HS-27A (cell line): Measurements from ENCODE around the gene SIRPD.
"Not testable (repeated sequence)": the region's sequence is repeated elsewhere in the genome, so short reads cannot be mapped to it uniquely, and the experiment has no call there.

Experiments used
- DNase-seq: peaks from one replicate; pipeline ENCODE4 v3.0.0-alpha.2; 2012; ENCODE audit warnings: low read depth, missing footprints

SIRPD gene

DNA sequence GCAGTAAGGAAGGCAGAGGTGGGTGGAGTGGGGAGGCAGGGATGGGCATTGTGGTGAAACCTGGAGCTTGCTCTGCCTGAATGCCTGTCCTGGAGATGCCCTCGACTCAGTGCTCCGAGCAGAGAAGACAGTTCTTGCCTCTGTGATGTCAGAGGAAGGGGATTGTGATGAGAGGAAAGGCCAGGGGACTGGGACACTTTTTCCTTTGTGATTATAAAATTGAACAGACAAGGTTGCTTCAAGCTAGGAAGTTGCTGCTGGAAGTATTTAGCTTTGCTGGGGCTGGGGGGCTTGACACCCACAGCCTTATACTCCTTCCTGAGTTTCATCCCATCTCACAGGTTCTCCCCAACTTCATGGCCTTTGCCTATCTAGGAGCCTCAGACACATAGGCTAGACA, at the start of gene SIRPD:
TSS of gene SIRPD (minus strand) at position 101 of the 400 bp plus-strand sequence. CDS start at position 49, 52 bp downstream.
- DNase-seq, result no peak

DNA sequence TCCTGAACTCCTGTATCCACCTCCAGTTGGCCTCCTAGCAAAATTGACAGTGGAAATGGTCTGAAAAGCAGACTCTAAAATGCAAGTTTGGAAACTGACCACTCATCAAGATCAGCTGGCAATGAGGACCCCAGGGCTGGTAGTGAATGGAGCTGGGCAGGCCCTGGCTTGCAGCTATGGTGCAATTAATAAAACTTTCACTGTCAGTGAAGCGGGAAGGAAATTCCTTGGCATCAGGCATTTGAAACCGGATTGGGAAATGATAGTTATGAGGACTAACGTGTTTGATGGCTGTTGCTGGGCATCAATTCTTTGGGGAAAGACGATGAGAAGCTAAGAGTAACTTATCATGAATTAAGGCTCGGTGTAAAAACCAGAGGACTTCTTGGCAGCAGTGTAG, 43.2 kb upstream of the SIRPD start:
- no peak for DNase-seq

DNA sequence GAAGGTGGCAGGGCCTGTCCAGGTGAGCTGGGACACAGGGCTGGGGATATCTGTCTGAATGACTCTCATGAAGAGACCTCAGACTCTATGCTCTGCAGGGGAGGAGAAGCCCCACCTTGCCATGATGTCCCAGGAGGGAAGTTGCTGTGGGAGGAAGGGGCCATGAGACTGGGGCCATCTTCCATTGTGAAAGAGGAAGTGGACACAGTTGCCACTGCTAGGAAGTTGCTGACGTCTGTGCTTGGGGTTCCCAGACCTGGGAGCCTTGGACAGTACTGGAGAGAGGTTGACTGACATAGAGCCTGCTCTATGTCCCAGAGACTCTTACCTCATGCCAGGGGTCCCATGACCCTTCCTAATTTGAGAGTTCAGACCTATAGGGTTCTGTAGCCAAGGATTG, 37.8 kb upstream of the SIRPD start:
- DNase-seq, result no peak

DNA sequence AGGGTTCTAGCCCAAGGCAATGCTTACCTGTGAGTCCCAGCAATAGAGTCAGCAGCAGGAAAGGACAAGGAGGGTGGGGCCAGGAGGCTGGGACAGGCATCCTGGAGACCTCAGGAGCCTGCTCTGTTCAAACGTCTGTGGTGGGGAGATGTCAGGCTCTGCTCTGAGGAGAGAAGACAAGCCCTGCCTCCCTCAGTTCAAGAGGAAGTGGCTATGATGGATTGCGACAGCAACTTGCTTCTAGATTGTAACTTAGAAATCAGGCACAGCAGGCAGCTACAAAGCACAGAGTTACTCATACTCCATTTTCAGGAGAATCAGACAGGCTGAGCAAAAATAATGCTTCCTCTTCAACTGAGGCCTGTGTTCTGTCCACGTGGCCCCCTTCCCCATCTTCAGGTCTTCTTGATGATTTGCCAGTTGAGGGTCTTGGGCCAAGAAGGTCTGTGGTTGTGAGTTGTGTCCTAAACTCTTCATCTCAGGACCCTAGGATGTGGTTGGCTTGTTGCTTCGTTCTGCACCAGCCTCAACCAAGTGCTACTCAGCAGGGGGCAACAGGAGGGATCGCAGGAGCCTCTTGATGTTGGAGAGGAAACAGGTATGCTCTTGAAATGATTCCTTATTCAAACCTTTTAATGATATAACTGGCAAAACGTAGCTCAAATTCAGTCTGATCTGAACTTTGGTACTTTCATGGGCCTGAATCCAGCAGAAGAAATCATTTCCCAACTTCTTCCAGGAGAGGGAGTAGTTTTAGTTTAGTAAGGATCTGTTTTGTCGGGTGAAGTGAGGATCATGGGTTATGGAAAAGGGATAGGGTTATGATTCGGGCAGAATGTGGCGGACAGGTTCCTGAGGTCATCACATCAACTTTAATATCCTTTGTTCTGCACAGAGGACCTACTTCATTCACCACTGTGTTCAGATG, 31.3 kb upstream of the SIRPD start:
- no peak for DNase-seq

DNA sequence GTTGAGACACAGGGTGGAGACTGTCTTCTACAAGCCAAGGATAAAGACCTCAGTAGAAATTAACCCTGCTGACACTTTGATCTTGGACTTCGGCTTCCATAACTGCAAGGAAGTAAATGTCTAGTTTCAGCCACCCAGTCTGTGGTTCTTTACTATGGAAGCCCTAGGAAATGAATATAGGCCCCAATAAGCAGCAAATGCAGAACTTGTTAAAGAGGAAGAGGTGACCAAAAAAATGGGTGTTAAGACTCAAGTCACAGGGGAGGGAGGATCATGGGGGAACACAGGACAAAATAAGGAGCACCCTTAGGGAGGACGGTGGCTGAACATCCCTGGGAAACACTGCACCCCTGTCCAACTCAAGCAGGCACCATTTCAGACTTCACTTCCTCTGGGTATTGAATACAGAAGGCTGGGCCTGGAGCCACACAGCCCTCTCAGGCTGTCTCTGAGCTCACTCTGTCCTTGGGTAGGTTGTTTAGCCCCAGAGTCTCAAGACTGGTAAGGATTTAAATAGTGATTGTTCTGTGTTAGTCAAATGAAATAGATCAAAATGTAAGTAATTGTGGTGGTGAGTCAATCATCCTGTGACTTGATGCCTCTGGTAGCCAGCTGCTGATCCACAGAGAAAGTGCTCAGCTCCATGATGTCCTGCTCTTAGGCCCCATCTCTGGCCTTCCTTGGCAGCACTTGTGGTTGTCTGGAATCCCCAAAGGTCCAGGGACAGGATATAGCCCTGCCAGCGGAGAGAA, 30.5 kb upstream of the SIRPD start:
- DNase-seq, result no peak

DNA sequence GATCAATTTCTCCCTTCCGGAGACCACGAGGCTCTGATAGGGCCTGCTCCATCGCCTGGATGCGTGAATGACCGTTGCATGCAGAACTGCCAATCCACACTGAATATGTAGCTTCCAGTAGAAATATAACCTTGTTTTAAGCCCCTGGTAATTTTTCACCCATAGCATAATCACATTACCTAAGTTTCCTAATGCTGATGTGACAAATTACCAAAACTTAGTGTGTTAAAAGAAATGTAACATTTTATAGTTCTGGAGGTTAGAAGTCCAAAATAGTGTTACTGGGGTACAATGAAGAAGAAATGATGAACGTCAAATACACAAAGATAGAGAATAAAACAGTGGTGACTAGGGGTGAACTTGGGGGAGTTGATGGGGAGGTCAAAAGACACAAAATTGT, 22.0 kb upstream of the SIRPD start:
- no peak for DNase-seq

DNA sequence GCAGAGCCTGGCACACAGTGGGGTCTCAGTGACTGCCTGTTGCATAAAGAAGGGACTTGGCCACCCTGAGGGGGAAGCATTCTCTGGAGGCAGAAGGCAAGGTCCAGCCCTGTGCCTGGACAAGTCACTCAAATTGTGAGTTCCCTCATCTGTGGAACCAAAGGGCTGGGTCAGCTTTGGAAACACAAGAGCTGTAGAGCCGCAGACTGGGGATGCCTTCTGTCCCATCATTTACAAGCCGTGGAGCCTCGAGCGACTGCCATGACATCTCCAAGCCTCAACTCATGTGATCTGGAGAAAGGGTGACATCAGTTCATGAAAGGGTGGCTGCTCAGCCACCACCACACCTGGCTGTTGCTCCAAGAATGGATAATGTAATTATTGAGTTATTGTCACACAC, 20.4 kb upstream of the SIRPD start:
- DNase-seq, result no peak

DNA sequence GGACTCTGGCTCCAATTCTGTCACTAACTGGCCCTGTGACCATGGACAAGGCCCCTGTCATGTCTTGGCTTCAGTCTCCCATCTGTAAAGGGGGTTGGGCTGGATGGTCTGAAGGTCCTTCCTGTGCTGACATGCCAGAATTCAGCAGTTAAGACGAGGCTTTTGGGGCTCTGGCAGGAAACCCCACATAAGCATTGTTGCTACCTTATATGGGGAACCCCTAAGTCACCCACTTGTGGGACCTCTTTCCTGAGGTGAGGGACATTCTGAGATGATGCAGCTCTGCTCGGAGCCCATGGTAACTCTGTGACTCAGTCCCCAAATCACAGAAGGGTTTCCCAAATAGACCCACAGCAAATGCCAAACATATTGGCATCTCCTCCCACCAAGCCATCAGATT, 19.8 kb upstream of the SIRPD start:
- DNase-seq, result not testable (repeated sequence)

DNA sequence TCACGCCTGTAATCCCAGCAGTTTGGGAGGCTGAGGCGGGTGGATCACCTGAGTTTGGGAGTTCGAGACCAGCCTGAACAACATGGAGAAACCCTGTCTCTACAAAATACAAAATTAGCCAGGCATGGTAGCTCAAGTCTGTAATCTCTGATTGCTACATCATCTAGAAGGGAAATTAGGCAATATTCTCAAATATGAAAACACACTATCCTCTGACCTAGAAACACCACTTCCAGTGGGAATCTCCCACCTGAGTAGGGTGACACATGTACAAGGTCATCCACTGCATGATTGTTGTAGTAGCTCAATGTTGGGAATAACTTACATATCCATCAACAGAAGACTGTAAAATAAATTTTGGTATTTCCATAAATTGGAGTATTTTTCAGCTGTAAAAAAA, 19.1 kb upstream of the SIRPD start:
- no peak for DNase-seq

DNA sequence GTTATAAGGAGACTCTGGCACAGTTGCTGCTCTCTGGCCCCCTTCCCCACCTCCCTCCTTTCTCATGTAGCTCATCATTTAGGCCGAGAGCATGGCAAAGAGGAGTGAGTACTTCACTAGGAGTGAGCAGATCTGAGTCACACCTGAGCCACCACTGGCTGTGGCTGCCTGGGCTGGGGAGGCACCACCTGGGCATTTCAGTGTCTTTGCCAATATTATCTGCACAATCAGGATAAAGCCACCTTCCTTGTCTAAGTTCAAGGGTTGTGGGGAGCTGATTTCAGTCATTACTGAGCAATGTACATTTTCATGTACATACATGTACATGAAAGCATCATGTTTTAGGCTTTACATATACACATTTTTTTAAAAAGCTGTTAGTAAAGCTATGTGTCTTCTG, 18.5 kb upstream of the SIRPD start:
- not testable (repeated sequence) for DNase-seq

DNA sequence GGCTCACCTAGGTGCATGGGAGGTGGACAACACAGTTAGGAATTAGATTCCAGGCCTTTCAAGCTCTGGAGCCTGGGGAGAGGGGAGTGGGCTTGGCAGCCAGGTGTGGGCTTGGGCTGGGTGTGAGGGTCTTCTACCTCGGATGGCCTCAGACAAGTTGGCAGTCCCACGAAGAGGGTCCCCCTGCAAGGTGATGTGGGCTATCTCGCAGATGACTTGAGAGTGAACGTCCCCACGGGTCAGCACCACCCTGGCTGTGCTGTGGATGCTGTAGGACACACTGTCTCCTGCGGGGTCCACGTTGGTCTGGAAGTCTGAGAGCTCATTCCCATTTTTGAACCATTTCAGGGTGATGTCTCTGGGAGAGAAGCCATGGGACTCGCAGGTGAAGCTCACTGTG, 14.1 kb upstream of the SIRPD start:
- DNase-seq, result not testable (repeated sequence)

DNA sequence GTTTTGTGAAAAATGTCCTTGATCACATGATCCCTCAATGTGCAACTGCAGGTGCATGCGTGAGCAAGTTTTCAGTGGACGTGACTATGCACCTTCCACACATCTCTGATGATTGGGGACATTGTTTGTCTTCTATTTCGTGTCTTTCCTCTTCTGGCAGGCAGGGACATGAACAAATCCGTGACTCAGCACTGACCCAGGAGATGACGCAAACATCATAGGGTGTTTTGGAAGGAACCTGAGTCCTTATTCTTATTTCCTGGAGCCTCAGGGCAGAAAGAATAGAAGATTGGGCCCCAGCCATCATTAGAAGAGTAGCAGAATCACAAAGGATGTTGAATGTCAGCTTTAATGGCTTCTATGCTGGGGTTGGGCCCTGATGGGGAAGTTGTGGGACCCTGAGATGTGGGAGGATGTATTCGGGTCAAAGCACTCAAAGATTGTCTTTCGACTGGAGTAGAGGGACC, 11.9 kb upstream of the SIRPD start:
- DNase-seq, result no peak

DNA sequence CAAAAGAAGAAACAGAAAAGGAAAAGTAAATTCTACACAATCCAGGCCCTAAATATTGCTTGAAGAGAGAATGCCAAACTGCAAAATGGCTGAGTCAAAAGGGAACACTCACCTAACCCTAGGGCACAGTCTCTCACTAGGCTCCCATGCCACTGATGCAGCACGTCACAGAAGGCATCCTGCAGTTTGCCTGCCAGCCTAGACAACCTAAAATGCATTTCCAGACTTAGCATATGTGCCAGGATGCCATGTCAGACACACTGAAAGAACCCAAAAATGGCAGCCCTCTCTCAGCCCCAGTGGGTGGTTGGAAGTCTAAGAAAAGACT, 10.6 kb upstream of the SIRPD start:
- DNase-seq, result no peak

DNA sequence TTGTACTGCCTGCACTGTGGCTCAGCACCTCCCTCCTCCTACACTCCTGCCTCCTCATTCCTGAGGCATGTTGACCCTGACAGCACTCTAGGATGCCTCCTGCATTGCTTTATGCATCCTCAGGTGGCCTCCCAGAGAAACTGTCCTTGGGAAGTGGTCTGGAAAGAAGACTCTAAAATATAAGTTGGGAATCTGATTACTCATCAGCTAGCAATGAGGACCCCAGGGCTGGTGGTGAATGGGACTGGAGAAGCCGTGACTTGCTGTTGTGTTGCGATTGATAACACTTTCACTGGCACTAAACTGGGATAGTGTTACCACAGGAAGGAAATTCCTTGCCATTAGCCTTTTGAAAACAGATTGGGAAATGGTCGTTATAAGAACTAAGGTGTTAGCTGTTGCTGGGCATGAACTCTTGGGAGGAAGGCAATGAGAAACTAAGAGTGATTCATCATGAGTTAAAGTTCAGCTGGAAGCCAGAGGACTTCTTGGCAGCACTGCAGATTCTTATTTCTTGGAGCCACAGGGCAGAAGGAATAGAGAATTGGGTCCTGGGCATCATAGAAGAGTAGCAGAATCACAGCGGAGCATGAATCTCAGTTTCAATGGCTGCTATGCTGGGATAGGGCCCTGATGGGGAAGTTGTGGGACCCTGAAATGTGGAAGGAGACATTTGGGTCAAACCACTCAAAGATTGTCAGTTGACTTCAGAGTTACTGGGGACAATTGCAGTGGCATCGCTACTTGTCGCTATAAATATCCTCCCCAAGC, 10.1 kb upstream of the SIRPD start:
- peak; percentile 9 for DNase-seq

DNA sequence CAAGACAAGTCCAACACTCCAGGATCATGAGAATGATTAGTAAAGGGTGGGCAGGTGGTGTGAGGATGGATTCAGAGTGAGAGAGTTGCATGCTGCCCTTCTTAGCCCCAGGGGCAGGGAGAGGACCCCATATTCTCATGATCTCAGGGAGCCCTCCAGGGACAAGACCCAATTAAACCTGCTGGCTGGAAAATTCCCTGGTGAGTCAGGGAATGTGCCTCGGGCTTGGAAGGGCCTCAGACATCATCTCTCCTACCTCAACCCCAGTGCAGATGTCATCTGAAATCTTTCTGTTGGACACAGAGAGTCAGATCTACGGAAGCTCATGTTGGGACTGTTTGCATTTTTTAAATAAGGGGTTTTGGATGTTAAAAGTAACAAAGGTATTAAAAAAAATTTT, 9.2 kb upstream of the SIRPD start:
- no peak for DNase-seq

DNA sequence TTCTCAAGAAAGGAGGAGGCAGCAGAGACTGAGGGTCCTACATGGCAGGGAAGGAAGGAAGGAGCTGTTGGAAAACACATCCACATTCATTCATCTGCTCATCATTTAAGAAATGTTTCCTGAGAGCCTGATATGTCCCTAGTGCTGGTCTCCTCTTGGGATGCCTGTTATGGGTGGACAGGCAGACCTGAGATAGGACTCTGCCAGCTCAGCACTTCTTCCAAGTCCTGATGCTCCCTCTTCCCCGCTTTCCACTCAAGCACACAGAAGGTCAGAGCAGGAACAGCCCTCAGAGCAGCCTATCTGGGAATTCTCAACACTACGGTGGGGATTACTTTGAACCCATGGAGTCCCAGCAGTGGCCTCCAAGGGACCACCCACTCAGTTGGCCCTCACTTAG, 8.0 kb upstream of the SIRPD start:
- DNase-seq, result no peak

DNA sequence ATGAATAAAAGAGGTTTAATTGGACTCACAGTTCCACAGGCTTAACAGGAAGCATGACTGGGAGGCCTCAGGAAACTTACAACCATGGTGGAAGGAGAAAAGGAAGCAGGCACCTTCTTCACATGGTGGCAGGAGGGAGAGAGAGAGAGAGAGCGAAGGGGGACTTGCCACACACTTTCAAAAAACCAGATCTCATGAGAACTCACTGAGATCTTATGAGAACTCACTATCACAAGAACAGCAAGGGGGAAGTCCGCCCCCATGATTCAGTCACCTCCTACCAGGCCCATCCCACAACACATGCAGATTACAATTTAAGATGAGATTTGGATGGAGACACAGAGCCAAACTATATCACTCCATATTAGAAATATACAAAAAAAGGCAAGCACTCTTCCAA, 6.1 kb upstream of the SIRPD start:
- no peak for DNase-seq

DNA sequence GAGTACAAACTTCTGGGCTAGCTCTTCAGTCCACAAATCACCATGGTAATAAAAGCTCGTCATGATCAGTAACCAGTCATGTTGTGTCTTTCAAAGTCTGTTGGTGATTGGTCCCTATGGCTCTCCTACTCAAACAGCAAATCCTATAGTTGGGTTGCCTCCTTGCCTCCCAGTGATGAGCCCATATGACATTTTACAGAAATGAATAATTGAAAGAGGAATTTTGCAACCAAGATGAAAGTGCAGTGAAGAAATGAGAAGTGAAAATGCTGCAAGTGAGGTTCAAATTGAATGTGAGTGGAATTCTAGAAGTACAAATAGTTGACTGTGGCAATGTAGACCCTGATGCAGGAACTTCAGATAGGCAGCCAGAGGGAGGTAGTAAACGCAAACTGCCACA, 5.1 kb upstream of the SIRPD start:
- no peak for DNase-seq

DNA sequence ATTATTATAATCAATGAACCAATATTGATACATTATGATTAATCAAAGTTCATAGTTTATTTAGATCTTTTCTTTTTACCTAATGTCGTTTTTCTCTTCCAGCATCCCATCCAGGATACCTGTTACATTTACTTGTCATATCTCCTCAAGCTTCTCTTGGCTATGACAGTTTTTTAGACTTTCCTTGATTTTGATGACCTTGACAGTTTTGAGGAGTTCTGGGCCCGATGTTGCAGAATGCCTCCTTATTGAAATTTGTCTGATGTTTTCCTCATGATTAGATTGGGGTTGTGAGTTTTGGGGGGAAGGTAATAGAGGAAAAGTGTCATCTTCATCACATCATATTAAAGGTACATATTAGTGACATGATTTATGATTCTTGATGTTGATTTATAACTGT, 3.8 kb upstream of the SIRPD start:
- DNase-seq, result no peak

DNA sequence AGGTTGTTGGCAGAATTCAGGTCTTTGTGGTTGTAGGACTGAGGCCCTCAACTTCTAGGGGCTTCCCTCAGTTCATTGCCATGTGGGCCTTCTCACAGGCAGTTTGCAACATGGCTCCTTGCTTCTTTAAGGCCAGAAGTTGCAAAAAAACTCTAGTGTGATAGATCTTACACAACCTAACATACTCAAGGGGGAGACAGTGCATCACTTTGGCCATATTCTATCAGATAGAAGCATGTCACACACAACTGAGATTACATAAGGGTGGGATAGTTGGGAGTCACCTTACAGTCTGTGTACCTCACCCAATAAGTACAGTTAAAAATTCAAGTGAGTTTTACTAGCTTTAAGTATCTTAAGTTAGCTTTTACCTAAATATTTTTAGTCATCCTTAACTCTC, 1.6 kb downstream of the SIRPD start:
- DNase-seq, result no peak

DNA sequence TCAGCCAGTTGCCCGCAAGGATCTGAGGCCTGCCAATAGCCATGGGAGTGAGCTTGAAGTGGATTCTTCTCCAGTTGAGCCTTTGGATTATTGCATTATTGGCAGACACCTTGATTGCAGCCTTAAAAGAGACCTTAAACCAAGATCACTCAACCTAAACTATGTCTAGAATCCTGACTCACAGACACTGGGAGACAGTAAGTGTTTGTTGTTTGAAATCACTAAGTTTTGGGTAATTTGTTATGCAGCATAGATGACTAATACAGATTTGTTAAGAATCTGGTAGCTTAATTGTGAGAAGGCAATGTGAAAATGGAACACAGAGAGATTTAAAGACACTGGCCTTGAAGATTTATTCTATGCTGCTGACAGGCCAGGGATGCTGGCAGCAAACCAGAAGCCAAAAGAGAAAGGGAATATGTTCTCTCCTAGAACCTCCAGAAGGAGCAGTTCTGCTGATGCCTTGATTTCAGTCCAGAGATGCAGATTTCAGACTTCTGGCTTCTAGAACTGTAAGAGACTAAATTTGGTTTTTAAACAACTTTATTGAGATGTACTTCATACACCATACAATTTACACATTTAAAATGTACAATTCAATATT, 17.6 kb downstream of the SIRPD start:
- DNase-seq, result no peak

DNA sequence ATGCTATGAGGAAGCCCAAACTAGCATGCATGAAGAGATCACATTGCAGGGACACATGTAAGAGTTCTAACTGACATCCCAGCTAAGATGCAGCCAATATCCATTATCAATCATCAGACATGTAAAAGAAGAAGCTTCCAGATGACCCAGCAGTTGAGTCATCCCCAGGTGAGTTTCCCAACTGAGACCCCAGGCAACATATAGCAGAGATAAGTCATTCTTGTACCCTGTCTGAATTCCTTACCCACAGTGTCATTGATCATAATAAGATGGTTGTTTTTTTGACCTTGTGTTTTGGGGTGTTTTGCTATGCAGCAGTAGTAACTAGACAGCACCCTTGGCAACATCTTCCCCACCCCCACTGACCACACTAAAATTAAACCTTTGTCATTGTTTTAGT, 18.9 kb downstream of the SIRPD start:
- DNase-seq, result no peak
